Measurements from ENCODE around the gene AGXT.

AGXT gene

GRCh38 chr2:240846873-240847595 is 21.6 kb upstream of the AGXT start:
- DNase-seq (ENCODE audit: extremely low read depth, low read depth), result no peak

GRCh38 chr2:240847817-240848216 is 20.8 kb upstream of the AGXT start:
- DNase-seq (ENCODE audit: extremely low read depth, low read depth), result no peak
- no peak for TF ChIP-seq CTCF (IDR thresholded peaks at IDR 0.05; ENCODE audit: low read depth, low read length)

More at GRCh38 chr2:240846873-240847595, 21.6 kb upstream of the AGXT start:
- TF ChIP-seq CTCF (IDR thresholded peaks at IDR 0.05; ENCODE audit: low read depth, low read length), result no peak

- TF ChIP-seq CTCF (IDR thresholded peaks at IDR 0.05; ENCODE audit: low read depth, low read length), result no peak
- no peak for DNase-seq (ENCODE audit: extremely low read depth, low read depth)
Observed at GRCh38 chr2:240848900-240849680, 19.5 kb upstream of the AGXT start.

- no peak for TF ChIP-seq CTCF (IDR thresholded peaks at IDR 0.05; ENCODE audit: low read depth, low read length)
- no peak for DNase-seq (ENCODE audit: extremely low read depth, low read depth)
Observed at GRCh38 chr2:240850026-240850425, 18.6 kb upstream of the AGXT start.

- no peak for TF ChIP-seq CTCF (IDR thresholded peaks at IDR 0.05; ENCODE audit: low read depth, low read length)
- DNase-seq (ENCODE audit: extremely low read depth, low read depth), result no peak
Observed at GRCh38 chr2:240850756-240851077, 17.9 kb upstream of the AGXT start.

- peak; percentile 54 for DNase-seq (ENCODE audit: extremely low read depth, low read depth)
- TF ChIP-seq CTCF (IDR thresholded peaks at IDR 0.05; ENCODE audit: low read depth, low read length), result peak; percentile 97
Observed at GRCh38 chr2:240851078-240851991, 17.3 kb upstream of the AGXT start.
